ENCODE data around the gene SLC39A8.
"Not testable (repeated sequence)": the region's sequence is repeated elsewhere in the genome, so short reads cannot be mapped to it uniquely, and the experiment has no call there.

SLC39A8 gene

DNA sequence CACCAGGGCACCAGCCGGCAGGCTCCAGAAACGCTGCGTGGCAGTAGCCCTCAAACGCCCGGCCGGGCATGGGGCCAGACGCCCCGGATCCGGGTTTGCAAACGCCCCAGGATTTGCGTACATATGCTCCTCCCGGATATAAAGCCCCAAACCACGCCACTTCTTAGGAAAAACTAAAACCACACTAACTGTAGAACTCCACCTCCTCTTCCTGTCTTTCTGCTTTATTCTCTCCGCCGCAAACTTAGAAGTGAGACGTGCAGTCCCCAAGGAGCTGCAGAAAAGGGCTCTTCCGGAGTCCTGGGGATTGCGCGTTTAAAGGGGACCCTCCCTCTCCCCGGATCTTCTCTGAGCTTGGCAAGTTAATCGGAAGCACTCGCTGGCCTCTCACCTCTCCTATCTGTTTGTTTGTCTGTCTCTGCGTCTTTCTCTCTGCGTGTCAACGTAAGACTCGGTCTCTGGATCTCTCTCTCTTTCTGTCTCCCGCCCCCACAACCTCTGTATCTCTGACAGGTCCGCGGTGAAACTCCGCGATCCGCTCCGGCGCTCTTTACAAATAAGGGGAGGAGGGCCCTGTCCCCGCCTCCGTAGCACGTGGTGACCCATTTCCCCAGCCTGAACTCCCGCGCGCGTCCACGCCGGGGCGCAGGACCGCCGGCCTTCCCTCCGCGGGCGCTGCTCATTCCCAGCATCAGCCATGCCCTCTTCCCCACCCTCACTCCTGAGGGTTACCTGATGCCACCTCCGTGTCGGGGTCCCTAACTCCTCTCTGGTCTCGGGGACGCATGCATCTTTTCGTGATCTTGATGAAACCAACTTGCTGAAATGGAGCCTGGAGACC is at the start of gene SLC39A8:
SLC39A8 (minus strand) TSS at position 529 of the 841 bp plus-strand sequence. CDS start 820 bp downstream, outside the sequence.
- DNase-seq, result peak in 57 of 58 donors; percentile 5 to 79 (median 54)

DNA sequence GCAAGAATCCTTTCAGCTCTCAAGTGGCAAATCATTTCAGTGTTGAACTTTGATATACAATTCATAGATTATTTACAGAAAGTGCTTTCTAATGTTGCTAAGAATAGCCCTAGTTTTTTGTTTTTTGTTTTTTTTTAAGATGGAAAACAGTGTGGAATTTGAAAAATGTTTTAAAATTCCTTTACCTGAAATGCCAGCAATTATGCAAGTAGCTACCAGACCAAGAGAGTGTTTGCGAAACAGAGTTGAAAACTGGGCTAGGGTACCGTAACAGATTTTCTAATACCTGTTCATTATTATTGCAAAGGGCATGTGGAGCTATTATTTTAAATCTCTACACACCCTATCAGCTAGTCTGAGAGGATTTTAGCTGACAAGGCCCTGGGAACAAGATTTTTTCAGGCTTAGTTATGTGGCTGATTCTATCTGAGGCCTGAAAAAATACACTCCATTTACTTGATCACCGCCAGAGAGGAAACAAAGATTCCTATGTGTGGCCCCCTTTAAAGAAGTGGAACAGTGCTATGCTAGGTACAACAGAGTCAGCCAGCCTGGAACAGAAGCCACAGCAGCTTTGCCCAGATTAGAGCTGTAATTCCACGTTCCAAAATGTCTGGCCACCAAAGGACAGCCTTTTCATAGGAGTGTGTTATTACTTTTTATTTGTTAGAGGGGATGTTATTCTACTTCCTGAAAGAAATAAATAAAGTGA is 46.9 kb upstream of the SLC39A8 start:
- DNase-seq, result no peak

DNA sequence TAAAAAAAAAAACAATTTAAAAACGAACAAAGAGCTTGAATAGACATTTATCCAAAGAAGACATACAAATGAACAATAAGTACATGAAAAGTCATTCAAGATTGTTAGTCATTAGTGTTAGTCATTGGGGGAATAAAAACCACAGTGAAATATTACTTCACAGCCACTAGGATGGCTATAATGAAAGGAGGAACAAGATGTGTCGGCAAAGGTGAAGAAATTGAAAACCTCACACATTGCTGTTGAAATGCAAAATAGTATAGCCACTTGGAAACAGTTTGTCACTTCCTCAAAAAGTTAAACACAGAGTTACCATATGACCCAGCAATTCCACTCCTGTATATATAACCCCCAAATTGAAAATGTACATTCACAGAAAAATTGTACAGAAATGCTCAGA is 45.2 kb upstream of the SLC39A8 start:
- DNase-seq, result no peak

DNA sequence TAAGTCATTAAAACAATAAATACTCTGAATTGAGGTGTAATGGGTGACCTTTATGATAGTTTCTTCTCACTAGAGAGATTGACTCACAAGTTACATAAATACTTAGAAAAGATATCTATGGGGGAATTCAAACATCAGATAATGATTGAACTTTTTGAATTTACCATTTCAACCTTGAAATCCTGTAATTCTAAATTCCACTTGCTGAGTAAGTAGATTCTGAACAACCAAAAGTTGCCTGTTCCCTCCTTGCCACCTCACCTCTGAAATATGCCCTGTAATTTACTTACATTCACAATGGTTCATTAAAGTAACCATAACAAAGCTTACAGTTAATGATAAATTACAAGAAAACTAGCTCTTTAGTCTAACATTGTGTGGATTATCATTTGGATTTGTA is 43.3 kb upstream of the SLC39A8 start:
- DNase-seq, result no peak

DNA sequence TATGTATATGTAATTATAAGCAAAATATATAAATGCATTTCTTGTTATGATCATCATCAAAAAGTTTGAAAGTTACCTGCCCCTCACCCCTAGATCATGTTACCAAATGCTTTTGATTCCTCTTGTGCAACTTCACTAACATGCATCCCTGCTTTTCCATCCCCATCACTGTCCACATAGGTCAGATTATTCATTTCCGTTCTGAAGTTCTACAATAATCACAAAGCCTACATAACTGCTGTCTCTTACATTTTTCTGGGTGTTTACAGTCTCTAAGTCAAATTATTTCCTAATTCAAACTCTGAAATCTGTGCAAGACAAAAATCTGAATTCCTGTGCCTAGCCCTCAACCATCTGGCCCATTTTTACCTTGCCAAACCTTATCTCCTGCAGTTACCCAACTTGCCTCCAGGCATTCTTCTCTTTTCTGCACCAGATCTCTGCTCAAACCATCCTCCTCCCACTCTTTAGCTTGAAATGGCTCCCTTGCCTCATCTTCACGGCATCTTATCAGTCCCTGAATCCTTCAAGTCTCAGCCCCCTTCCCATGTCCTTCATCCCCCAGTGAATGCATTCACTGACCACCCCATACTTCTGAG is 42.4 kb upstream of the SLC39A8 start:
- no peak for DNase-seq

DNA sequence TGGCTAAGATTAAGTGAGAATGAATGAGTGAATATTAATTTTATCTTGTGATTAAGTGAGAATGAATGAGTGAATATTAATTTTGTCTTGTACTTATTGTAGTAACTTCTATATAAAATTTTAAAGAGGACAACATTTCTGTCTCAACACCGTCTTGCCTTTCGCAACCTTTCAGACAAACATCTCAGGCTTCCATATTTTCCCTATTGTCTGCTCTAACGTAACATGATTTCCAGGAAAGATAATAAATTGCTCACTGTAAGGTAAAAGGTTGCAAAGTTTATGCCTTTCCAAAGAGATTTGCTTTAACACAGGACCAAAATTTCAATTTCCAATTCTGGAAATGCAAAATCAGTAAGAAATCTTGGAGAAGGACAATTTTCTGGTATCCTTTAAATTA is 41.7 kb upstream of the SLC39A8 start:
- no peak for DNase-seq

DNA sequence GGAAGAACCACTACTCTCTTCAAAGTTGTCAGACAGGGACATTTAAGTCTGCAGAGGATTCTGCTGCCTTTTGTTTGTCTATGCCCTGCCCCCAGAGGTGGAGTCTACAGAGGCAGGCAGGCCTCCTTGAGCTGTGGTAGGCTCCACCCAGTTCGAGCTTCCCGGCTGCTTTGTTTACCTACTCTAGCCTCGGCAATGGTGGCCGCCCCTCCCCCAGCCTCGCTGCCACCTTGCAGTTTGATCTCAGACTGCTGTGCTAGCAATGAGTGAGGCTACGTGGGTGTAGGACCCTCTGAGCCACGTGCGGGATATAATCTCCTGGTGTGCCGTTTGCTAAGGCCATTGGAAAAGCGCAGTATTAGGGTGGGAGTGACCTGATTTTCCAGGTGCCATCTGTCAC is 35.0 kb upstream of the SLC39A8 start:
- DNase-seq, result not testable (repeated sequence)

DNA sequence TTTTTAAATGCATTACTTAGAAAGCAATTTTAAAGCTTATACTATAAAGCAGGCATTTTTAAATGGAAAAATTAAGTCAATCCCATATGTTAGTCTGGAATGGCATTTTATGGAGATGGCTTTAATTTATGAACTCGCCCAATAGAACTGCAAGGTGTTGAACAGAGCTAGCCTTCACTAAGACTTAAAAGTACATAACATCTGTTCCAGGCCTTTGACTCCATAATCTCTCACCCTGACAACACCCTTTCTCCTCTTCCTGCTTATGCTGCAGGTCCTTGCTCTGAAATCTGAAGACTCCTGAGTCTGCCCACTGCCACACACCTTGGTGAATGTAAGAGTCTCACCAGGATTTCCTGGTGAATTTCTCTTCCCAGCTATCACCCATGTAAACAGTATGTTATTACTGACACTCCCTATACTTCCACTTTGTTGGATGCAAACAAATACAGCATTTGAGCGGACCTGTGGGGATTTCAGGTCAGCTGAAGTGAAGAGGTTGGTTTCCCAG is 17.7 kb upstream of the SLC39A8 start:
- no peak for DNase-seq

DNA sequence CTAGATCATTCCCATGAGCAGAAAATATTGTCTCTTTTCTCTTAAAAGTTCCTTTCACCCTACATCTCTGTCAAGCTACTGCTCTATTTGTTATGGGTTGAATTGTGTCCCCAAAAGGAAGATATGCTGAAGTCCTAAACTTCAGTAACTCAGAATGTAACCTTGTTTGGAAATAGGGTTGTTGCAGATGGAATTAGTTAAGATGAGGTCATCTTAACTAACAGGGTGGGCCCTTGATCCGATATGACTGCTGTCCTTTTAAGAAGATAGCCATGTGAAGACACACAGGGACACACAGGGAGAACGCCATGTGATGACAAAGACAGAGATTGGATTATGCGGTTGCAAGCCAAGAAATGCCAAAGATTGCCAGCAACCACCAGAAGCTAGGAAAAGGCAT is 12.8 kb upstream of the SLC39A8 start:
- DNase-seq, result no peak

DNA sequence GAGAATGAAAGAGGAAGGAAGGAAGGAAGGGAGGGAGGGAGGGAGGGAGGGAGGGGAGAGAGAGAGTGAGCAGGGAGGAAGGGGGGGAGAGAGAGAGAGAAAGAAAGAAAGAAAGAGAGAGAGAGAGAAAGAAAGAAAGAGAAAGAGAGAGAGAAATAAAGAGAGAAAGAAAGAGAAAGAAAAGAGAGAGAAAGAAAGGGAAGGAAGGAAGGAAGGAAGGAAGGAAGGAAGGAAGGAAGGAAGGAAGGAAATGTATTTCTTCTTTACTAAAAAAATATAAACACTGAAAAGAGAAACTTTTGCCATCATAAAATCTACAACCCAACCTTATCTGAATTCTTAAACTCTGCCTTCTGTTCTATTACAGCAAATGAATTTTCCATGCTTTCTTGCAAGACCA is 12.4 kb upstream of the SLC39A8 start:
- not testable (repeated sequence) for DNase-seq

DNA sequence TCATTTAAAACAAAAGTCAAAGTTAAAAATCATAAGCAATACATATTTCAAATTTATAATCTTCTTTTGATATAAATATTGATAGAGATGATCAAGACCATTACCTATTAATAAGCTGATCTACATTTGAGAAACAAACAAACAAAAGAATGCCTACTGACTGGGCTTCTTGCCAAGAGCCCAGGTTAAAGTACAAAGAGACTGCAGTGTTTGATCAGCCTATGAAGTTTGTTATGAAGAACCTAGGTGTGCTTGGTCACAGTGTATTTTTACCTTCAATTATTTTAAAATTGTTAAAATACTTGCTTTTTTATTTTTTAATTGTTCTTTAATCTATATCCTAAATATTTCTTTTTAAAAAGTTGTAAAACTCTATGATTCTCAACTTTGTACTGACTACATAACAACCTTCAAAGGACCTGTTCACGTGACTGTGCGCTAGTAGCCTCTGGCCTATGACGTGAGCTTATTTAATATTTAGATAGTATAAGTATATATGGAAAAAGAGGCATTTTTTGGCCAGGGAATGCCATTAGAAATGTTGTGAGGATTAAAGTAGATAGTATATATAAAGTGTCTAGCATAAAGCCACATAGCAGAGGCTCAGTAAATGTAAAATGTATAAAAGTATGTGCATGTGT is 11.4 kb upstream of the SLC39A8 start:
- no peak for DNase-seq

DNA sequence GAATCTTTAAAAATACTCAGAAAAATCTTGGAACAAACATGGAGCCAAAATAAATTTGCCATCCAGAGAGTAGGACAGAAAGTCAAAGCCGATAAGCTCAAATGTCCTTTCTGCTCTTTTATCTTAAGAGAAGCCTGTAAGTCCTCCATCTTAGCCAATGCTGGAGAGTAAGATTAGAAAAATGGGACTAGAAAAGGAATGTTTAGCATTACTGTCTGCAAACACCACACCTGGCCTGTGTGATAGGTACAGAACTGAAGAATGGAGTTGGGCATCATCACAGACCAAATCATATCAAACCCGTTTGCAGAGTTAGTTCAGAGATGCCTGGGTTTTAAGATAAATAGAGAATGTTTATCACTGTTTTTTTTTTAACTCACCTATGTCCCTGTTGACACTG is 10.5 kb upstream of the SLC39A8 start:
- DNase-seq, result no peak

DNA sequence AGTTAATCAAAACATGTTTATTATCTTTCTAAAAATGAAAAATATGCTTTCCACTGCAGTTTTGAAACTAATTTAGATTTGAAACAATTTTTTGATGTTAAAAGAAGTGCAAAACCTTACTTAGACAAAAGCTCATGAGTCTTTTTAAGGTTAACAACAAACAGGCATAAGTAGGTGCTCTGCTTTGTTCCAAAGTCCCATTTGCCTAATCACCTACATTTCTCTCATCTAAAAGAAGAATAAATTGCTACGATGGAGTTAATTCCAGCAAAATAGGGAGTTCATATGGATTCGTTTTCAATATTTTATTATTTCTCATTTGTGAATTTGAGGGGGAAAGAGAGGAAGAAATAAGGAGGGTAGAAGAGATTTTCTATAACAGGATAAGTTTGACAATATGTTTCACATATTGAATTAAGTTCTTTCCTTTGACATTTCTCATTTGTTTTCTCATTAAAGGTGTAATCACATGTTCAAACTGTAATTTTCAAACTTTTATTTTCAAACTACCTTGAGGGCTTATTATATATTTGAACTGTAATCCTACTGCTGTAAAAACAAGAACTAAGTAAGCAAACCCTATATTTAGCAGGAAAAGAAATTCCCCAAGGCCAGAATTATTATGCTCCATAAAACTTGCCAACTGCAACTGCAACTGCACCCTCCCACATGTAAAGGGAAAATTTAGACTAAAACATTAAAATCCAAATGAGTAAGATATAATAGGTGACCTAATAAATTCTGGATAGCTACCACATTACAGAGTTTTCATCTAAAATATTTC is 9.6 kb upstream of the SLC39A8 start:
- DNase-seq, result no peak

DNA sequence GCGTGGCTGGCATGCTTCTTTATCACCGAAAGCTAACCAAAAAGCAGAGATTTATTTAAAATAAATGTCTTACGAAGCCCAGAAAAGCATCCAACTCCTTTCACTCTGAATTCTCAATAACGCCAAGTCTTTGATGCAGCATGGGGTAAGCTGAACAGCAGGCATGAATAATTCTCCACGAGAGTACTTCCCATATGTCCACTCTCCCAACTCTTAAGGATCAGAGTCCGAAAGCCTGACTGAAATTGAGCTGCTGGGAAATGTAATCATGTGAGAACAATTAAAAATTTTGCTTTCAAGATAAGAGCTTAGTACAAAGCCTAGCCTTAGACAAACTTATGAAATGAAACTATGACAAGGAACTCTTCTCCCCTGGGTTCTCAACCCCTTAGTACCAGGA is 7.5 kb upstream of the SLC39A8 start:
- no peak for DNase-seq

DNA sequence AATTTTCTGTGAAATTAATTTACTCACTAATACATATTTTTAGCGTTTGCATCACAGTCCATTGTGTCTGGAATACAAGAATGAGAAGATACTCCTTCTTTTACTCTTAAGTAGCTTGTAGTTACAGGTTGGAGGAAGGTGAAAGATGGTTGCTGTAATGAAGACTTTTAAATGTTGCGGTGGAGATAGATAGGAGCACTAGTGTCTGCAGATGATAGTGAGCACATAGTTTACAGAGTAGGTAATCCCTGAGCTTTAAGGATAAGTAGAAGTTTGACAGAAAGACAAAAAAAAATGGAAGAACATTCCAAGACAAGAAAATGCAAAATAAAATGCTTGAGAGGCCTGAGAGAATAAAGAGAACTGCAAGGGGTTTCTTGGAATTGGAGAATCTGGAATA is 5.4 kb upstream of the SLC39A8 start:
- no peak for DNase-seq

DNA sequence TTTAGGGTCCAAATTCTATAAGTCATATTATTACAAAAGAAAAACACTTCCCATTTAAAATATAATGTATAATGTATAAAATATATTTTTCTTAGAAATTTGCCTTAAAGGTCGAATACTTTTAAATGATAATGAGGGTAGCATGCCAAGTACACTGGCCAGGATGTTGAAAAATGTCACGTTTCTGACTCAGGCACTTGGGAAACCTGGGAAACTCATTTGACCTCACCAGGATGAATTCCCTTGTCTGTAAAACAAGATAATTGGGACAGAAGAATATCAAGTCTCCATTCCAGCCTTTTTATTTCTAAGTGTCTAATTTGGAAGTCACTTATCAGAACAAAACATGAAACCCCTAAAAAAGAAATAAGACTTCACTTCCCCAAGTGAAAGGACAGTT is 3.4 kb upstream of the SLC39A8 start:
- DNase-seq, result no peak

DNA sequence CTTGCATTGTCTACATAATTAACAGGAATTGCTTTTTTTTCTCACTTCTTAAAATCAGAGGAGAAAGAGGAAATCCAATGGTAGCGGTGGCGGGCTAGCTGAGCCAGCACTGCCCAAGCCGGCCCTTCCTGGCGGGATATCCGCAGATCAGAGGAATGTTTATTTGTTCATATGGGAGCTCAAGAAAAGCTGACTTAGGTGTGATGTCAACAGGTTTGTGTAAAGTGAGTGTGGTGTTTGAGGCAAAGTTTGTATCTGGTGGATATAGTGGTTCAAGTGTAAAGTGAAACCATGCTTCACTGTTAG is 466 bp upstream of the SLC39A8 start:
- DNase-seq, result peak in 1 of 58 donors; percentile 9

DNA sequence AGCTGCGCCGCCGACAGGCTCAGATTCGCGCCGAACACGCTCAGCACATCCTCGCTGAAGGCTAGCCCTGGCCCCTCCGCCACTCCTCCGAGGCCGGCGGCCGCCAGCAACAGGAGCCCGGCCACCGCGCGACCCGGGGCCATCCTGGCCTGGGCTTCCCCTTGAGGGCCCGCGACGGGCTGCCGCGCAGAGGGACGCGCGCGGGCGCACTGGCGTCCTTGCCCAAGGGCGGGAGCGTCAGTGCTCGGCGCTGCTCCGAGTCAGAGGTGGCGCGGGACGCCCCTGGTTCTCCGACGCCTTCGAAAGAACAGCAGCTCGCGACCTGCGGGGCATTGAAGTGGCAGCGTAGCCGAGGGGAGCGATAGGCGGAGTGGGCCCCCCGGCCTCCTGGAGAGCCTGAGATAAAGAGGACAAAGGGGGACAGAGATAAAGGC is 745 bp downstream of the SLC39A8 start:
- DNase-seq, result peak in 49 of 58 donors; percentile 2 to 71 (median 31)

DNA sequence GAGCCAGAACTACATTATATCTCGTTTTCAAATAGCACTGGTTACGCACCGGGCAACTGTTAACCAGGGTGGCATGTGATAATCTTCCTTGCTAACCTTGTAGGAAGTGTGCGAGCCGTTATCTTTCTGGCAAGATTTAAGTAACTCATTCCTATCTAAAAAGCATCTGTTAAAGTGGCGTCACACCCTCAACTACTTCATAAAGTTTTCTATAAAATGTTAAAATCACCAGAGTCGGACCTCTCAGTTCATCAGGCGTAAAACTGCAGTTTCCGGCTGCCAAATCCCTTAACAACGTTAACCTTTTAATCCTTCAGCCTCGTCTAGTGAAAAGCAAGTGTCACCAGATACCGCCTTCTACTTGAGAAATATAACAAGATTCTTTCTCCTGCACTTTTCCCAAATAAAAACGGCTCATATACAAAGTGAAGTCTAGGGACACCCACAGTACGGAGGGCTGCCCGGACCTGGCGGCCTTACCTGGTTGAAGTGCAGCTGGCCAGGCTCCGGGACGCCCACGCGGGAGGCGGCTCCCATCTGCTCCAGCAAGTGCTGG is 1.2 kb downstream of the SLC39A8 start:
- DNase-seq, result peak in 1 of 58 donors; percentile 20

DNA sequence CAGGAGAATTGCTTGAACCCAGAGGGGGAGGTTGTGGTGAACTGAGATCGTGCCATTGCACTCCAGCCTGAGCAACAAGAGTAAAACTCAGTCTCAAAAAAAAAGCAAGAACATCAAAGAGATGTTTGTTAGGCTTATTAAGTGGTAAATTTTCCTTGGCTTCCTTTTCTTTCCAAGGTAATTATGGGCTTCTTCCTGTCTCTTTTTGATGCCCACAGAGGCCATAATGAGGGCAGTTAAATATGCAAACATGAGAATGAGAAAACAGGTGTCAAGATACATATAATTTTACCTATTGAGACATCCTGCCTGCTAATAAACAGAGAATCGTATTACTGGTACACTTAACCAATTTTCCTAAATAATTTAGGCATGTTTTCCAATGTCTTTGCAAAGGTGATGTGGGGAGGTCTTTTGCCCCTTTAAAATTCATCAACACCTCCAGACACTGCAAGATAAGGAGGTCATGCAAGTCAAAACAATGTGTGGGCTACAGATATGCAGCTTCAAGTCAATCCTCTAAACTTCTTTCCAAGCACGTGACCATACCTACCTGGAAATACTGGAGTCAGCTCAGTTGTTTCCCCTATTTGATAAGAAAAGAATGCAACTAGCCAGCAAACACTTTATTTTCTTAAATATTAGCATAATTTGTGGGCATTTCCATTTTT is 2.7 kb downstream of the SLC39A8 start:
- no peak for DNase-seq
